Parathyroid adenoma (tissue), 2 donors: ENCODE results near the gene RSU1.

Source experiments
- H2AFZ ChIP-seq: fragments of 300-600 bp; sonication (generic); one replicate; pipeline ENCODE4 v1.7.0; 2017; ENCODE audit warnings: antibody characterized with exemption, mild to moderate bottlenecking
- H3K27ac ChIP-seq: fragments of 300-600 bp; sonication (generic); one replicate; pipeline ENCODE4 v1.7.0; 2017
- H3K27me3 ChIP-seq: fragments of 300-600 bp; sonication (generic); one replicate; pipeline ENCODE4 v1.7.0; 2017; ENCODE audit warnings: low read length; ENCODE audit not compliant: control insufficient read depth, insufficient read depth
- H3K36me3 ChIP-seq: fragments of 300-600 bp; sonication (generic); one replicate; pipeline ENCODE4 v1.7.0; 2017; ENCODE audit warnings: low read length; ENCODE audit not compliant: control insufficient read depth, insufficient read depth
- H3K4me1 ChIP-seq: fragments of 300-600 bp; sonication (generic); one replicate; pipeline ENCODE4 v1.7.0; 2017; ENCODE audit warnings: control low read depth
- H3K4me2 ChIP-seq: fragments of 300-600 bp; sonication (generic); one replicate; pipeline ENCODE4 v1.7.0; 2017; ENCODE audit warnings: low read length
- H3K4me3 ChIP-seq: fragments of 300-600 bp; sonication (generic); one replicate; pipeline ENCODE4 v1.7.0; 2017; ENCODE audit warnings: low read depth, low read length
- H3K79me2 ChIP-seq: fragments of 300-600 bp; sonication (generic); one replicate; pipeline ENCODE4 v1.7.0; 2017; ENCODE audit warnings: control low read depth
- H3K9ac ChIP-seq: fragments of 300-600 bp; sonication (generic); one replicate; pipeline ENCODE4 v1.7.0; 2017; ENCODE audit warnings: mild to moderate bottlenecking
- H3K9me3 ChIP-seq: fragments of 300-600 bp; sonication (generic); one replicate; pipeline ENCODE4 v1.7.0; 2017; ENCODE audit warnings: low read length; ENCODE audit not compliant: control insufficient read depth
- TF ChIP-seq, protein P1 (sequence below): fragments of 300-600 bp; sonication (generic); IDR thresholded peaks from one replicate; pipeline ENCODE4 v1.7.0; 2017; ENCODE audit warnings: antibody characterized with exemption, mild to moderate bottlenecking
- donor health status: primary hyperparathyroidism.

Gene RSU1

DNA sequence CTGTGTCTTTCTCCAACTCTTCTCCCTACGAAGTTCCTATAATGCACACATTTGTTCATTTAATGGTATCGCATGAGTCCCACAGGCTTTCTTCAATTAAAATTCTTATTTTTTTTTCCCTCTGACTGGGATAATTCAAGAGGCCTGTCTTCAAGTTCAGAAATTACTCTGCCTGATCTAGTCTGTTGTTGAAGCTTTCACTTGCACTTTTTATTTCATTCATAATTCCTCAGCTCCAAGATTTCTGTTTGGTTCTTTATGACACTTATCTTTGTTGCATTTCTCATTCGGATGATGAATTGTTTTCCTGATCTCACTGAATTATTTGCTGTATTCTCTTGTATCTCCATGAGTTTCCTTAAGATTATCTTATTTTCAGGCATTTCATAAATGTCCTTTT lies 103.9 kb downstream of the RSU1 start:
- H3K27ac ChIP-seq: no peak overlapping the region
- H3K9me3 ChIP-seq: no peaks in the 10 kb centered on the region
- H3K4me2 ChIP-seq: no peak overlapping the region
- H3K36me3 ChIP-seq: no peaks in the 10 kb centered on the region
- H2AFZ ChIP-seq: no peak overlapping the region
- no peaks in the 10 kb centered on the region for H3K4me1 ChIP-seq
- H3K27me3 ChIP-seq: no peaks in the 10 kb centered on the region
- no peak overlapping the region for H3K4me3 ChIP-seq
- TF ChIP-seq, protein P1, sequence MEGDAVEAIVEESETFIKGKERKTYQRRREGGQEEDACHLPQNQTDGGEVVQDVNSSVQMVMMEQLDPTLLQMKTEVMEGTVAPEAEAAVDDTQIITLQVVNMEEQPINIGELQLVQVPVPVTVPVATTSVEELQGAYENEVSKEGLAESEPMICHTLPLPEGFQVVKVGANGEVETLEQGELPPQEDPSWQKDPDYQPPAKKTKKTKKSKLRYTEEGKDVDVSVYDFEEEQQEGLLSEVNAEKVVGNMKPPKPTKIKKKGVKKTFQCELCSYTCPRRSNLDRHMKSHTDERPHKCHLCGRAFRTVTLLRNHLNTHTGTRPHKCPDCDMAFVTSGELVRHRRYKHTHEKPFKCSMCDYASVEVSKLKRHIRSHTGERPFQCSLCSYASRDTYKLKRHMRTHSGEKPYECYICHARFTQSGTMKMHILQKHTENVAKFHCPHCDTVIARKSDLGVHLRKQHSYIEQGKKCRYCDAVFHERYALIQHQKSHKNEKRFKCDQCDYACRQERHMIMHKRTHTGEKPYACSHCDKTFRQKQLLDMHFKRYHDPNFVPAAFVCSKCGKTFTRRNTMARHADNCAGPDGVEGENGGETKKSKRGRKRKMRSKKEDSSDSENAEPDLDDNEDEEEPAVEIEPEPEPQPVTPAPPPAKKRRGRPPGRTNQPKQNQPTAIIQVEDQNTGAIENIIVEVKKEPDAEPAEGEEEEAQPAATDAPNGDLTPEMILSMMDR: no peak
- H3K9ac ChIP-seq: no peak overlapping the region
- no peaks in the 10 kb centered on the region for H3K79me2 ChIP-seq

DNA sequence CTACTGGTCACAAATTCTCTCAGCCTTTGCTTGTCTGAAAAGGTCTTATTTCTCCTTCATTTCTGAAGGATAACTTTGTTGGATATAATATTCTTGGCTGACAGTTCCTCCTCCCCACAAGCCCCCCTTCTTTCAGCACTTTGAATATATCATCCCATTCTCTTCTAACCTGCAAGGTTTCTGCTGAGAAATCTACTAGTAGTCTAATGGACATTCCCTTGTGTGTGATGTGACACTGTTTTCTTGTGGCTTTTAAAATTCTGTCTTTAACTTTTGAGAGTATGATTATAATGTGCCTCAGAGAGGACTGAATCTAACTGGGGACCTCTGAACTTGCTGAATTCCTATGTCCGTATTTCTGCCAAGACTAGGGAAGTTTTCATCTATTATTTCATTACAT lies 104.3 kb downstream of the RSU1 start:
- H3K36me3 ChIP-seq: no peaks in the 10 kb centered on the region
- no peak overlapping the region for H3K9ac ChIP-seq
- H3K27ac ChIP-seq: no peak overlapping the region
- H3K79me2 ChIP-seq: no peaks in the 10 kb centered on the region
- H3K27me3 ChIP-seq: no peaks in the 10 kb centered on the region
- H3K4me3 ChIP-seq: no peak overlapping the region
- H3K4me1 ChIP-seq: no peaks in the 10 kb centered on the region
- H2AFZ ChIP-seq: no peak overlapping the region
- H3K4me2 ChIP-seq: no peak overlapping the region
- TF ChIP-seq, protein P1: no peak
- no peaks in the 10 kb centered on the region for H3K9me3 ChIP-seq

DNA sequence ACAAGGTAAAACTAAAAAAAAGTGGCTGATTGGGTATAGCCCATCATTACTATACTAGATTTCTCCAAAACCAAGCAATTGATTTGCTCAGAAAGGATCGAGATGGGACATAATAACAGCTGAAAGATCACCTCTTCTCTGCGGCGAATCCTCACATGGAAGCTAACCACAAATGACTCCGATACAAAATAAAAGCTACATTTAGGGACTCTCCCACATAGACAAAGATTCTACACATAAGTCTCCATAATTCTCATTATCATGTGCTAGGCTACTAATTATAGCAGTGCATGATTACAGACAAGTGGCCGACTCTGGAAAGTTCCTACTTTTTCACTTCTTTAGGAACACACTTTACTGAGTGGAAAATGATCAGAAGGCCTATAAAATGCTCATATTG lies 116.9 kb downstream of the RSU1 start:
- Histone ChIP-seq H3K27me3 (no peaks in the 10 kb centered on the region), H3K4me2 (no peak overlapping the region), H2AFZ (no peak overlapping the region), H3K79me2 (no peaks in the 10 kb centered on the region), H3K27ac (no peak overlapping the region), H3K4me1 (no peaks in the 10 kb centered on the region), H3K4me3 (no peak overlapping the region), H3K9me3 (no peaks in the 10 kb centered on the region), H3K9ac (no peak overlapping the region), H3K36me3 (no peaks in the 10 kb centered on the region)
- TF ChIP-seq, protein P1: no peak

- Histone ChIP-seq H3K9me3 (no peaks in the 10 kb centered on the region), H3K4me1 (no peaks in the 10 kb centered on the region), H3K9ac (no peak overlapping the region), H3K27me3 (no peaks in the 10 kb centered on the region), H3K4me2 (no peak overlapping the region), H3K79me2 (no peaks in the 10 kb centered on the region), H3K4me3 (no peak overlapping the region), H2AFZ (no peak overlapping the region), H3K27ac (no peak overlapping the region), H3K36me3 (no peaks in the 10 kb centered on the region)
- TF ChIP-seq, protein P1: no peak
Measured at GRCh38 chr10:16699435-16700057, 117.7 kb downstream of the RSU1 start.

GRCh38 chr10:16698461-16698860 lies 118.8 kb downstream of the RSU1 start:
- TF ChIP-seq, protein P1: no peak
- no peaks in the 10 kb centered on the region for H3K9me3 ChIP-seq
- H3K9ac ChIP-seq: no peak overlapping the region

More at GRCh38 chr10:16698461-16698860, 118.8 kb downstream of the RSU1 start:
- Histone ChIP-seq H3K4me1 (no peaks in the 10 kb centered on the region), H3K27me3 (no peaks in the 10 kb centered on the region), H3K4me2 (no peak overlapping the region), H3K79me2 (no peaks in the 10 kb centered on the region), H3K27ac (no peak overlapping the region), H3K4me3 (no peak overlapping the region), H2AFZ (no peak overlapping the region), H3K36me3 (no peaks in the 10 kb centered on the region)
